B cell (primary cell): ENCODE results near the gene CDIPT.

Experiments used
- EZH2 ChIP-seq: IDR thresholded peaks from 2 replicates; pipeline ENCODE4 v1.6.1; 2012; ENCODE audit warnings: borderline replicate concordance, low read depth, mild to moderate bottlenecking, moderate library complexity, low read length; ENCODE audit not compliant: insufficient read depth, poor library complexity, severe bottlenecking
- TF ChIP-seq, protein P1 (sequence below): fragments of 200-600 bp; IDR thresholded peaks from one replicate; pipeline ENCODE4 v1.8.0; 2022; ENCODE audit warnings: antibody characterized with exemption, mild to moderate bottlenecking

- TF ChIP-seq, protein P1, sequence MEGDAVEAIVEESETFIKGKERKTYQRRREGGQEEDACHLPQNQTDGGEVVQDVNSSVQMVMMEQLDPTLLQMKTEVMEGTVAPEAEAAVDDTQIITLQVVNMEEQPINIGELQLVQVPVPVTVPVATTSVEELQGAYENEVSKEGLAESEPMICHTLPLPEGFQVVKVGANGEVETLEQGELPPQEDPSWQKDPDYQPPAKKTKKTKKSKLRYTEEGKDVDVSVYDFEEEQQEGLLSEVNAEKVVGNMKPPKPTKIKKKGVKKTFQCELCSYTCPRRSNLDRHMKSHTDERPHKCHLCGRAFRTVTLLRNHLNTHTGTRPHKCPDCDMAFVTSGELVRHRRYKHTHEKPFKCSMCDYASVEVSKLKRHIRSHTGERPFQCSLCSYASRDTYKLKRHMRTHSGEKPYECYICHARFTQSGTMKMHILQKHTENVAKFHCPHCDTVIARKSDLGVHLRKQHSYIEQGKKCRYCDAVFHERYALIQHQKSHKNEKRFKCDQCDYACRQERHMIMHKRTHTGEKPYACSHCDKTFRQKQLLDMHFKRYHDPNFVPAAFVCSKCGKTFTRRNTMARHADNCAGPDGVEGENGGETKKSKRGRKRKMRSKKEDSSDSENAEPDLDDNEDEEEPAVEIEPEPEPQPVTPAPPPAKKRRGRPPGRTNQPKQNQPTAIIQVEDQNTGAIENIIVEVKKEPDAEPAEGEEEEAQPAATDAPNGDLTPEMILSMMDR: no peak
- TF ChIP-seq EZH2: no peak
Observed at GRCh38 chr16:29912087-29912486, 49.1 kb upstream of the CDIPT start.
